ENCODE measurements around the gene SESN3.
"Not testable (repeated sequence)": the region's sequence is repeated elsewhere in the genome, so short reads cannot be mapped to it uniquely, and the experiment has no call there.

The SESN3 gene

DNA sequence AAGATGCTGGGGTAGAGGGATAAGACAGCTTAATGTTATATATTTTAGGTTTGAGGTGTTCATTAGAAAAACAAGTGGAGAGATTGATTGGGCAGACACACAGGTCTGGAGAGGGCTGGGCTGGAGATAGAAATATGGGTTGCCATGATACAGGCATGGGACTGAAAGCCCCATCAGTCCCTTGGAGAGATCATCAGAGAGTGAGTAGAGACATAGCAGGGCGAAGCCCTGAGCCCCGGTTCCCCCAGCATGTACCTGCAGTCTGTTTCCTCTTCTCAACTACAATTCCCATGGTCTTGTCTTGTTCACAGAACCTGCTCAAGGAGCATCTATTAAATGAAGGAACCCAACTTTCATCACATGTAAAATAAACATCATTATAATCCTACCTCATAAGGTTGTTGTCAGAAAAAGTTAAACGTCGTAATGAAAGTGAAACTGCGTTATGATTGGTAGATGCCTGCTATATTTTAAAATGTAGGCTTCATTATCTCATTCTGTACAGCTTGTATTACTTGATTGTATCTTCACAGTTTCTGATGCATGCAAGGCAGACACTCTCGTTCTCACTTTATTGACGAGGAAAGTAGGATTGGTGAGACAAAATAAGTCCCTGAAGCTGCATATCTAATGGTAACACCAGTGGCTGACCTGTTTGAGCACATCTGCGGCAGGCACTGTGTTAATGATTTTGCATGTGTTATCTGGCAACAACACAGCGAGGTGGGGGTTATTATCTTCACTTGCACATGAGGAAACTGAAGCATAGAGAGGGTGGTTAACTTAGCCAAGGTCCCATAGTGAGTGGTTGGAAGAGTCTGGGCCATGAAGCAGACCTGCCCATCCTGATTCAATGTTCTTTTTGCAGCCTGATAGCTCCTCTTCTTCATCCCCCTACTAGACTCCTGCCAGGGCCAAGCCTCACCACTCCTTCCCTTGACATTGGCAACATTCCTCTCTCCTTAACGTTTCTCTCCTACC is 77.8 kb downstream of the SESN3 start:
- peak; percentile 38 for DNase-seq (ENCODE audit: low spot score)

DNA sequence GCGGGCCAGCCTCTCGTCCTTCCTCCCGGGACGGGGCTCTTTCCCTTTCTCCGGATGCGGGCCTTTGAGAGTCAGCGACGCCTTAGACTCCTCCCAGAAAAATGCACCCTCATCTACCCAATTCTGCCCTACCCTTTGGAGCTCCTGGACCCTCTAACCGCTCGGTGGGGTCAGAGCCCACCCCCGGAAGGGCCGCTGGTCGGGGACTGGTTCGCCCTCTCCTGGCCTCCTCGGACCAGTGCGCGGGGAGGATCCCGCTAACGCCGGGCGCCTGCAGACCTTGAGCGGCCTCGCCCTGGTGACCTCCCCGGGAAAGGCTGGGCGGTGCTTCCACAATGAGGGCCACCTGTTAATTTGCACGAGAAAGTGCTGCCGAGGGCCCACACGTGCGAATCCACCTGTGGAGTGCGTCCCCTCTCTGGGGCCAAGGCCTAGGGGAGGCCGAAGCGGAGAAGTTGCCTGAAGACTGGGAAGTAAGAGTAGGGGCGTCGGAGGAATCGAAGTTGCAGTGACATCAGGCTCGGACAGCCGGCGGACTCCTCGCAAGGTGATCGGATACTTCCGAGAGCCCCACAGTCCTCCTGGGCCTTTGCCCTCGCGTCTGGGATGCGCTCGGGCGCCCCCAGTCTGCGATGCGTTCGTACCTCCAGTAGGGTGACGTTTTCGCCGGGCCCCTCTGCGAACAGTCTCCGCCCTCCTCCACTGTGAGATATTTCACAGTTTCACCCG is 79.9 kb downstream of the SESN3 start:
- DNase-seq (ENCODE audit: low spot score), result peak; percentile 94

DNA sequence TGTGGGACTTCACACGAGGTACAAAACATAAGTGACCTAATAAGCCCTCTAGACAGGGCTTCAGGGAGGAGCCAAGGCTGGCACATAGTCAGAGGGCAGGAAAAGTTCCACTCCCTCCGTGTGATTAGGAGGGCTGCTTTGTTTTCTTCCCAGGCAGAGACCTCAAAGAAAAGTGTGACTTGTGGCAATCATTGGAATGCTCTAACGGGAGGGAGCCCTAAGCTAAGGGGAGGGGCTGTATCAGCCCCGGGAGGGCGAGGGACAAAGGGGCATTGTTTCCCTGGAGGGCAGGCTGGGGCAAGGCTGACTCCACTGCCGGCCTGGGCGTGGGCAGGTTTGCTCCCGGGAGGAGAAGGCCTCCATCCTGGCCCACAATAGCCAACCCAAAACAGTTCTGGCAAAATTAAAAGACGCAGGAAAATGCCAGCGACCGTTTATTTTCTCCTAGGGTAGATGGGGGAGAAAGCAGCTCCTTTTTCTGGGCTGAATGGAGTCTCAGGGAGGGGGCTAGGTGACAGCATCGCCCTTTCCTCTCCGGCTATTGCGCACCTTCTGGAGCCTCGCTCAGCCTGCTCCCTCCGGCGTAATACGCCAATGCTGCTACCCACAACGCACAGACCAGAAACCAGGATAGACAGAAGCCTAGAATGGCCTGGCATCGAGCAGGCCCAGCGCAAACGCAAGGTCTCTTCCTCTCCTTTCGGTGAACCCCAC is 81.2 kb downstream of the SESN3 start:
- DNase-seq (ENCODE audit: low spot score), result peak; percentile 19

DNA sequence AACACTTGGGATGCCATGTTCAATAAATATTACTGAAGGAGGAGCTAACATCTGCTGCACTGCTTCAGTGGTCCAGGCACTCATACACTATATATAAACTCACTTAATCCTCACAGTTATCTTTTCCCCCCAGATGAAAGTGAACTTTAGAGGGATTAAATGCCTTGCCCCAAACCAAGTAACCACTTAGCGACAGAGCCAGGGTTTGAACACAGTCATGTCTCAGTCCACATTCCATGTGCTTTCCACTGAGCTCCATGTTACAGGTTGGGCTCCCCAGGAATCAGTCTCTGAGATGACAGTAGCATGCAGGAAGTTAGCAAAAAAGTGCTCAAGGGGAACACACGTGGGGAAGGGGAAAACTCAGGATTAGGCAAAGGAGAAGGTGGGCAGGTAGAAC is 82.1 kb downstream of the SESN3 start:
- DNase-seq (ENCODE audit: low spot score), result no peak

DNA sequence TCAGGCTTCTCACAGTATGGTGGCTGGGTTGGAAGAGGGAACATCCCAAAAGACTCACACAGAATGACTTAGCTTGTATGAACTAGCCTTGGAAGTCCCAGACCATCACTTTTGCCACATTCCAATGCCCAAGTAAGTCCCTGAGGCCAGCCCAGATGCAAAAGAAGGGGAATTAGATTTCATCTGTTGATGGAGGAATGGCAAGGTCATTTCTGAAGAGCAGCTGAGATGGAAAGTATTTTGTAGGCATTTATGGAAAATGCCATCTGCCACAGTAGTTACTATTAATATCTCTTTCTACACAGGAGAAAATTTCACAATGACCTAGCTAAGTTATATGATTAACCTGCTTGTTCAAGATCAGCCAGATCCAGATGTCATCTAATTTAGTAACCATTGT is 82.6 kb downstream of the SESN3 start:
- no peak for DNase-seq (ENCODE audit: low spot score)

DNA sequence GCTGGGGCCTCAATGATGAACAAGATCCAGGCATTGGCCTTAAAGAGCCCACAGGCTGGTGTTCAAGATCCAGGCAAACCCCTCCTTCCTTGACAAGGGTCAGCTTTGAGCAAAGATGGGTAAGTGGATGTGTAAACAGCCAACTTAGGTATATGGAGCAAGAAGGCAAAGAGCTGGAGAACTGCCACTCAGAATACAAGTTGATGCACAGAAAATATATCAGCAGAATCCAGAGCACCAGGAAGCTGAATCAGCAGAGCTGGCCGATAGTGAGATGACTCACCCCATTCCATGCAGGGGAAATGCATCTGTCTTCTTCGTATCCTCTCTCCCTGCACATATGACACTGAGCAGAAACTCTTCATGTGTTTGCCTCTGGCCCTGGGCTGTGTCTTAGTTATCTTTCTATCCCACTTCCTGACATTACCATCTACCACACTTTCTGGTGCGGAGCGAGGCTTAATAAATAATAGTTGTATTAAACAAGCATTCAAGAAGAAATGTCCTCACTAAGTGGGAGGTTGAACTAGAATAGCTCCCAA is 83.6 kb downstream of the SESN3 start:
- DNase-seq (ENCODE audit: low spot score), result no peak

DNA sequence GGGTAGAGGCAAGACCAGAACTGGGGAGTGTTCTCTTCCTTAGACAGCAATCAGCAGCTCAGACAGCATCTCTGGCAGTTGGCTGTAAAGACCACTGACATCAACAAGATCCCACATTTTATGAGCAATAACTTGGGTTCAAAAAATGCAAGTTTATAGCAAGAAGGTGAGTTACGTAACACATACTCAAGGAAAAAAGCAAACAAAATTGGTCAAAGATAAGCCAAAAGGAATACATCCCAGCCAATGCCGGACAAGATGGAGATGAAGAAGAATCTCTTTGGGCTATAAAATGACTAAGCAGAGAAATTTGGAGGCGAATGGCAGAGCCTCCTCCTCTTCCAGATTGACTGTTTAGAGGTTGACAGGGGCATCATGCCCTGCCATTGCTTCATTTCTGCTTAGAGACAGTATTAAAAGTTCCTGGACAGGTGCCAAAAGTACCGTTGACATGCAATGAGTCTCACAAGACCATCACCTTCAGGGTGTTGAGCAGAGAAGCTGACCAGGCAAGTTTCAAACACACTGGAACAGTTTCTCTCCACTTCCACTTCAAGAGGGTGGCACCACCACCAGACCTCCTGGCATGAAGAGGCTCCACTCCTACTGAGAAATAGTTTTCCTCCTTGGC is 85.5 kb downstream of the SESN3 start:
- DNase-seq (ENCODE audit: low spot score), result no peak

DNA sequence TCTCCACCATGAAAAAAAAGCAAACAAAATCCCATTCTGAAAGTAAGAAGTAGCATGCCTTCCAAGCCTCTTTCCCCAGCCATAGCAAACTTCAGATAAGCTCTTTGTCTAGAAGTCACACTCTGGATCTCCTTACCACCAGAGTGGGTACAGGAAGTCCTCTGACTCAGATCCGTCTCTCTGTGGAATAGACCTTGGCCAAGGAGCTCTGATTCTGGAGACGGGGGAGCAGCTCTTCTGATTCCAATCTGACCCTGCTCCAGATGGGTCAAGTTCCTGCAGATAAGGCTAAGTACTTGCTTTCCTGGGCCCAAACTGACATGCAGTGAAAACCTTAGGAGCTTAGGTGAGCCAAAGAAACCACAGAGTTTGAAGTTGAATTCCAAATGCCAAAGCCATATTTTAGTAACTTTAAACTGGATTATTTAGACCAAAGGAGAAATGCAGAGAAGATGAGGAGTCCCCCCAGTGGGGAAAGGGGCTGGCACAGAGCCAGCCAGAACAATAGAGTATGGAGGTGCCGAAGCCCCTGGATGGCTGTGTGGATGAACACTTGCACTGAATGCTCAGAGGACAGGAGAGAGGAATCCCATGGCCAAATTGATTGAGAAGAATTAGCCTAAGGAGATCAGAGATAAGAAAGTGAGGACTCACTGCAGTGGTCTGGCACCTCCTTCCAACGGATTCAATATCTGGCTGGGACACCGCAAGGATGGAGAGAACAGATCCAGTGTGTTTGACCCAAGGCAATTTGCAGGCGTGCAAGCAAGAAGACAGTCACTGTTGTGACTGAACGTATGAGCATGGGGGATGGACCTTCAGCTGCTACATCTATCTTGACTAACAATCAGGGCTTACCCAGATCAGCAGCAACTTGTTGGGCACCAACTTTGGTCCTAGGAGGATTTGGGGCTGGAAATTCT is 86.4 kb downstream of the SESN3 start:
- no peak for DNase-seq (ENCODE audit: low spot score)

DNA sequence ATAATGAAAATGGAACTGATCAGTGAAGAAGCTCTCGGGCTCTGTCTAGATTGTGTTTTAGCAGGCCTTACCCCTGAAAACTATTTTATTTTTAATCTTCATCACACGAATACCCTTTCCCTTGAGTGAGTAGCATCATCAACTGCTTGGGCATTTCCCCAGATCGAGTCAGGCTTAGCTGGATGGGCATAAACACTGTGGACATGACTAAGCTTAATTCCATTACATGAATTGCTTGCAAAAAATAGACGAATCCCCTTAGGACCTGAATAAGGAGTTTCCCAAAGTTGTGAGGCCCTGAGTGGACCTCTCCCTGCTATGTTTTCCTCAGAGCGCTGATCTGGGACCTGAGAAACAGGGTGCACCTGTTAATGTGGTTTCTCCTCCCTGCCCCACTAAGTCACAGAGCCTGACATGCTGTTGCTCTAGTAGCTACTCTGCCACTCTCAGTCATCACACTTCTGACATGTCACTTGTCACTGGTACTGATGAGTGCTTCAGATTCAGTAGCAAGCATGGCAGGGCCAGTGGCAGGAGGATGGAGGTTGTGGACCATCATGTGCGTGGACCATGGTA is 87.8 kb downstream of the SESN3 start:
- DNase-seq (ENCODE audit: low spot score), result no peak

DNA sequence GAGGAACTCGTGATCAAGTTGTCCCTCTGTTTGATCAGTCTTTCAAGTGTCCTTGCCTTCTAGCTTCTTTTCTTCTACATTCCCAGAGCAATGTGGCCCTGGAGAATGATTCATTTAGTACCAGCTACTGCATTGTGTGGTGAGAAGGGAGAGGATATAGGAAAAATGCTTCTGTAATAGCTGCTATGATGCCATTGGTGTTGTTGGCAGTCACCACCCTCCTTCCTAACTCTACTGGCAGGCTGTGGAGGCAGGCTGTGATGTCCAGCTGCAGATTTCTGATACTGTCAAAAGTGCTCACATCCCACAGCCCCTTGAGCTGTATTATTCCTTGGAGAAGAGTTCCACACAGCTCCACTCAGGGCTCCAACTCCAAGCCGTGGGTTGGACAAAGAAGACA is 88.6 kb downstream of the SESN3 start:
- DNase-seq (ENCODE audit: low spot score), result no peak

DNA sequence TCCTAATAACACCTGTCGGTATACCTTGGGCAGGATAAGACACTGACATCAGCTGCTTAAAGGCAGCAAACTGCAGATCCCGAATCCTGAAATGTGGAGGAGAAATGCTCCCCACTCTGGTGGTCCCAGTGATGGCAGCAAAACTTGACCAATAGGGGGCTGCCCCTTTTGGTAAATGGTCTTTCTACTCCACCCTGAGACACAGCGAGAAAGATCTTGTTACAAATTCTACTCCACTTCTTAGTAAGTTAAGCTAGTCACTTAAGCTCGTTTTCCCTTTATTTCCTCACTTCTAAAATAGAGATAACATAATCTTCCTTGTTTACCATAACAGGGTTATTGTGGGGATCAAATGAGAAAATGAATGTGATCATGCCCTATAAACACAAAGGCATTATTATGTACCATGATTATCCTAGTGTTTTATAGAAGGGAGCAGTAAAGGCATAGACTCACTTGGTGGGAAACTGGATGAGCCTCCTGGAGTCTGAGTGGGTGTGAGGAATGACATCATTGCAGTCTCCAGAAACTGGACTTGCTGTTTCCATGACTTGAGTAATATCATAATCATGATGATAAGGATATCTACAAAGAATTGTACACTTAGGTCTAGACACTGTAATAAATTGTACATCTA is 90.5 kb downstream of the SESN3 start:
- DNase-seq (ENCODE audit: low spot score), result no peak

DNA sequence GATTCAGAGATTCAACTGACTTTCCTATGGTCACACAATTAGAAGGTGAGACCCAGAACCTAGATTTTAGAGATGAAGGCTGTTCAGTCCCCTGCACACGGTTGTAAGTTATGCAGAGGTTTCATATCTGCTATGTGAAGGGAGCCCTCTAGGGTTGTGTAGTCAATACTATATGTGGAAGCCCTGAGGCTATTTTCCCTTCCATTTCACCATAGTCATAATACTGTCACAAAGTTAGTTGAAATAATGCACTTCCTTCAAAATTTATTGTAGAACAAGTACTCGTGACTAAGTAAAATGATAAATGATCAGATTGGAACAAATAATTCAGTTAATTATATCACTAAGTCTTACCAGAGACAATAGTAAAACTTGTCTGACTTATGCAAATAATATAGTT is 92.6 kb downstream of the SESN3 start:
- peak; percentile 21 for DNase-seq (ENCODE audit: low spot score)

DNA sequence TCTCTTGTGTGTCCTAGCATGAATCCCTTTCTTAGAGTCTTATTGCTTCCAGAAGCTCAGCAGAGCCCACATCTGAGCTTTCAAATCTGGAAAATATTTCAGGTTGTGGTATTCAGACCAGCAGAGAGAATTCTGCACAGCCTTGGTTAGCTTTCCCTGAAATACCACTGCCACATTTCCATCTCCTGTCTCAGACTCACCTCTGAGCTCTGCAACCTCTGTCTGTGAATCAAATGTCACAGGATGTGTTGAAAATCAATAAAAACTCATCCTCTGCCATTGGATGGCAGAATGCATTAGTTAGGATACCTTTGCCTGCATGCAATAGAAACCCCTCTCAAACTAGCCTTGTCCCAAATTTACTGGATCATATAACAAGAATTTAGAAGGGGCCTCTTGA is 93.7 kb downstream of the SESN3 start:
- DNase-seq (ENCODE audit: low spot score), result no peak

DNA sequence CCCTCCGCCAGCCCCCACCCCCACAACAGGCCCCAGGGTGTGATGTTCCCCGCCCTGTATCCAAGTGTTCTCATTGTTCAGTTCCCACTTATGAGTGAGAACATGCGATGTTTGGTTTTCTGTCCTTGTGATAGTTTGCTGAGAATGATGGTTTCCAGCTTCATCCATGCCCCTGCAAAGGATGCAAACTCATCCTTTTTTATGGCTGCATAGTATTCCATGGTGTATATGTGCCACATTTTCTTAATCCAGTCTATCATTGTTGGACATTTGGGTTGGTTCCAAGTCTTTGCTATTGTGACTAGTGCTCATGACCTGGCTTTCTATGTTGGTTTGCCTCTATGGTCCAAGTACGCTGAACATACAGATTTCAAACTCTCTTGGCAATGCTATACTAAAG is 94.3 kb downstream of the SESN3 start:
- not testable (repeated sequence) for DNase-seq (ENCODE audit: low spot score)

DNA sequence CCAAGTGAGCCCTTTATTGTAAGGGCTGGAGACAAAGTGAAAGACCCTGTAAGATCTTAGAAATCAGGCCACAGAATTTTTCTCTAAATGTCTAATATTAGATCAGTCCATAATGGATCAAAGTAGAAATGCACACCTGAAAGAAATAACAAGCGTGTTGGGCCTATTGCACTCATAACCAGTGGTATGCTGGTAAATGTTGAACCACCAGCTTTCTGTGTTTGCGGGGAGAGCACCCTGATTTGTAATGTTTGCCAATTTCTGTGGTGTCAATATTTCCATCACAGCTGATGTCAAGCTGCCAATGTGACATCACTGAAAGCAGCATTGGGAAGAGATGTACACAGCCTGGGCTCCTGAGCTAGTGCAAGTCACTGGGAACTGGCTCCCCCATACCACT is 95.1 kb downstream of the SESN3 start:
- no peak for DNase-seq (ENCODE audit: low spot score)

DNA sequence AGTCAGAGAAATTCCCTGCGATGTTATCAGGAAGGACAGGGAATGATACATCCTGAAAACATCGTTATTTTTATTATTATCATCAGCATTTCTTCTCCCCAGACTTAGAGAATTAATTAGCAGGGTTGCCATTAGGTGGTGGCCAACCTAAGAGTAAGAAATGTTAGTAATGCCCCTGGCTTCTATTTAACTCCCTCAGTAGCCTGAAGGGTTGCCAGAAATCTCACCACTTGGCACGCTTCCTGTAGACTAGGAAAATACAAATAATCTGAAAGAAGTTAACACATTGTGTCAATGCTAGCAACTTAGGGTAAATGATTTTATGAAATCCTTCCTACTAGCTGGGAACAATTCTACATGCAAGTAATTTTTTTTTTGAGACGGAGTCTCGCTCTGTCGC is 95.8 kb downstream of the SESN3 start:
- DNase-seq (ENCODE audit: low spot score), result no peak

DNA sequence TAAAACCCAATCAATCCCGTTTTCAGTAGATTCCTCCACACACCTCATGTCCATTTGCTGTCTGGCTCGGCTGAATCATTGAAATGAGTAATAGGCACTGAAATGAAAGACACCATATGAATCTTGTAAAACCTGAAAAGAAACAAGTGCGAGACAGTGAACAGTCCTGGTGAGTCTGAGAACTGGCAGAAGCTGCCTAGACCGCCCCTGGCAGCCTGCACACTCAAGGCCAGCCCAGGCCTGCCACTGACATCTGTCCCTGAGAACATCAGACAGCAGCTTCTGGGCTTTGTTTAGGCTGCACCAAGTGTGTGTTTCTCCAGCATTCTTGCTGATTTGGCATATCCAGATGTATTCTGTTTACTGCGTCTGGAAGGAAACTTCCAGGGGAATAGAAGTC is 96.5 kb downstream of the SESN3 start:
- no peak for DNase-seq (ENCODE audit: low spot score)

DNA sequence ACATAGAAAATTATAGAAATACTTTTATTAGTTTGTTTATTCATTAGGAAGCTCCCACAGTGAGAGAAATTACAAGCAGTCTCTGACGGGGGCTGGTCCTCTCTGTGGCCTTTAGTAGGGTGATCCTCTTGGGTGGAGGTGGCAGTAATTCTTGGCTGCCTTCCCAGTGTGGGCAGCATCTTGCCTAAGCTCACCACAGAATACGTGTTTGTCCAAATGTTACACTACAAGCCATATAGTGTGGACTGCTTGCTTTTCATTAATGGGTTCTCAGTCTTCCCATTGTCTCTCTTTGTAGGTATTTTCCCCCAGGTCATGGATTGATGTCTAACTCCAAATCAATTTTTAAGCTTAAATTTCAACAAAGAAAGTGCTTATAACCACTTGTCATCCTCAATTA is 98.0 kb downstream of the SESN3 start:
- DNase-seq (ENCODE audit: low spot score), result no peak

DNA sequence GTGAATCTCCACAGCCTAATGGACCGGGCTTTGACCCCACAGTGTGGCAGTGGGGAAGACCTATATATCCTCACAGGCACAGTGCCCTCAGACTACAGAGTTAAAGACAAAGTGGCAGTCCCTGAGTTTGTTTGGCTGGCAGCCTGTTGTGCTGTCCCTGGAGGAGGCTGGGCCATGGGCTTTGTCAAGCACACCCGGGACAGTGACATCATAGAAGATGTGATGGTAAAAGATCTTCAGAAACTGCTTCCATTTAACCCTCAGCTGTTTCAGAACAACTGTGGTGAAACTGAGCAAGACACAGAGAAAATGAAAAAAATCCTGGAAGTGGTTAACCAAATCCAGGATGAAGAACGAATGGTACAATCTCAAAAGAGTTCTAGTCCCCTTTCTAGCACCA is 102.4 kb downstream of the SESN3 start:
- no peak for DNase-seq (ENCODE audit: low spot score)

DNA sequence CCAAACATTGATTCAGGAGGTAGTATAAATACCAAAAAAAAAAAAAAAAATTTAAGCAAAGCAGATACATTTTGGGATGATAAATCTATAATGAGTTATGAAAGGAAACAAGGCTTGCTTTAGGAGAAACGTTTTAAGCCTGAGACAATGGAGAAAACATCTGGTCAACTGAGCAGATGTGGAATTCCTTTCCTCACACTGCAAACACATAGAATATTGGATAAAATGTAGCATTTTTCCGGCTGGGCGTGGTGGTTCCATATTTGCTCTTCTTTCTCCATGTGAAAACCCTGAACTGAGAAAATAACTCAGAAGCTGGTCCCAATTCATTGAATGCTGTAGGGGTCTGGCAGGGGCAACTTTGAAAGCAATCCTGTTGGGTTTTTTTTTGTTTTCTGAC is 107.4 kb downstream of the SESN3 start:
- DNase-seq (ENCODE audit: low spot score), result no peak
